Activated CD8-positive, alpha-beta T cell treated with anti-CD3 and anti-CD28 coated beads for 36 hours (primary cell): ENCODE results near the gene TRAPPC13. TPM values are rescaled to one million over a fixed set of nuclear protein-coding genes. Genes with fewer than 3 reads are reported as not detected.

ENCODE experiments used
- ATAC-seq: fragments of 200-7000 bp; cut with Tn5 transposase; one replicate; pipeline ENCODE4 v1.10.0; 2021; ENCODE audit warnings: mild to moderate bottlenecking, moderate library complexity
- CTCF ChIA-PET: fragments of 350-600 bp; sonication (Branson Sonifier 250); formaldehyde crosslinking; loops from one replicate; lab custom pipeline; 2021; ENCODE audit warnings: antibody characterized with exemption; lab: Charles Lee
- POLR2A ChIA-PET: fragments of 350-600 bp; sonication (Branson Sonifier 250); formaldehyde crosslinking; loops from one replicate; lab custom pipeline; 2021; ENCODE audit warnings: antibody characterized with exemption; lab: Charles Lee
- DNase-seq: peaks from one replicate; pipeline ENCODE4 v3.0.0-alpha.2; 2020
- H3K27ac Mint-ChIP-seq: one replicate; pipeline ENCODE4 v1.8.0; 2021; ENCODE audit warnings: mild to moderate bottlenecking, mixed read lengths
- H3K27me3 Mint-ChIP-seq: one replicate; pipeline ENCODE4 v1.8.0; 2021; ENCODE audit warnings: mixed read lengths
- H3K36me3 Mint-ChIP-seq: one replicate; pipeline ENCODE4 v1.8.0; 2021; ENCODE audit warnings: low read depth, mixed read lengths
- H3K4me1 Mint-ChIP-seq: one replicate; pipeline ENCODE4 v1.8.0; 2021; ENCODE audit warnings: low read depth, mixed read lengths
- H3K4me3 Mint-ChIP-seq: one replicate; pipeline ENCODE4 v1.8.0; 2021; ENCODE audit warnings: mild to moderate bottlenecking, moderate library complexity, mixed read lengths
- H3K9me3 Mint-ChIP-seq: one replicate; pipeline ENCODE4 v1.8.0; 2021; ENCODE audit warnings: mixed read lengths
- intact Hi-C: fragments of 100-400 bp; cut with micrococcal nuclease; formaldehyde crosslinking; loops from one replicate; pipeline ENCODE4 v1.10.0; 2022
- total RNA-seq, 2 experiments: library from RNA; stranded (reverse); gene quantifications; one replicate each; pipeline ENCODE4 v1.2.3, GENCODE V29; 2021
- TF ChIP-seq, protein P1 (sequence below): fragments of 200-600 bp; IDR thresholded peaks from one replicate; pipeline ENCODE4 v1.8.0; 2022; ENCODE audit warnings: antibody characterized with exemption, mild to moderate bottlenecking

TRAPPC13 gene
- total RNA-seq, 2 experiments from 2014 or later: 18.0 to 22.1 TPM

- no peak overlapping the region for H3K4me3 Mint-ChIP-seq
- no peaks in the 10 kb centered on the region for H3K9me3 Mint-ChIP-seq
Measured at GRCh38 chr5:65695896-65696295, 71.1 kb downstream of the TRAPPC13 start.

GRCh38 chr5:65696892-65697291 lies 72.1 kb downstream of the TRAPPC13 start:
- Mint-ChIP-seq H3K9me3 (no peaks in the 10 kb centered on the region), H3K27me3 (no peaks in the 10 kb centered on the region), H3K27ac (no peak overlapping the region), H3K4me3 (no peak overlapping the region), H3K4me1 (peaks cover 4% of the 10 kb centered on the region), H3K36me3 (peaks cover 14% of the 10 kb centered on the region)
- POLR2A ChIA-PET: no interaction called here
- ATAC-seq (no peak), DNase-seq (no peak)
- CTCF ChIA-PET: no interaction called here
- intact Hi-C loops: no loop called here
- TF ChIP-seq, protein P1, sequence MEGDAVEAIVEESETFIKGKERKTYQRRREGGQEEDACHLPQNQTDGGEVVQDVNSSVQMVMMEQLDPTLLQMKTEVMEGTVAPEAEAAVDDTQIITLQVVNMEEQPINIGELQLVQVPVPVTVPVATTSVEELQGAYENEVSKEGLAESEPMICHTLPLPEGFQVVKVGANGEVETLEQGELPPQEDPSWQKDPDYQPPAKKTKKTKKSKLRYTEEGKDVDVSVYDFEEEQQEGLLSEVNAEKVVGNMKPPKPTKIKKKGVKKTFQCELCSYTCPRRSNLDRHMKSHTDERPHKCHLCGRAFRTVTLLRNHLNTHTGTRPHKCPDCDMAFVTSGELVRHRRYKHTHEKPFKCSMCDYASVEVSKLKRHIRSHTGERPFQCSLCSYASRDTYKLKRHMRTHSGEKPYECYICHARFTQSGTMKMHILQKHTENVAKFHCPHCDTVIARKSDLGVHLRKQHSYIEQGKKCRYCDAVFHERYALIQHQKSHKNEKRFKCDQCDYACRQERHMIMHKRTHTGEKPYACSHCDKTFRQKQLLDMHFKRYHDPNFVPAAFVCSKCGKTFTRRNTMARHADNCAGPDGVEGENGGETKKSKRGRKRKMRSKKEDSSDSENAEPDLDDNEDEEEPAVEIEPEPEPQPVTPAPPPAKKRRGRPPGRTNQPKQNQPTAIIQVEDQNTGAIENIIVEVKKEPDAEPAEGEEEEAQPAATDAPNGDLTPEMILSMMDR: no peak

More at GRCh38 chr5:65695896-65696295, 71.1 kb downstream of the TRAPPC13 start:
- H3K27me3 Mint-ChIP-seq: no peaks in the 10 kb centered on the region
- CTCF ChIA-PET: no interaction called here
- DNase-seq (no peak), ATAC-seq (no peak)
- peaks cover 17% of the 10 kb centered on the region for H3K36me3 Mint-ChIP-seq
- intact Hi-C loops: no loop called here
- POLR2A ChIA-PET: no interaction called here
- peaks cover 4% of the 10 kb centered on the region for H3K4me1 Mint-ChIP-seq
- H3K27ac Mint-ChIP-seq: no peak overlapping the region
- TF ChIP-seq, protein P1: no peak

GRCh38 chr5:65699338-65699737 lies 74.5 kb downstream of the TRAPPC13 start:
- ATAC-seq (no peak), DNase-seq (no peak)
- intact Hi-C loops: no loop called here
- H3K27me3 Mint-ChIP-seq: no peaks in the 10 kb centered on the region
- no peak overlapping the region for H3K4me3 Mint-ChIP-seq
- CTCF ChIA-PET: no interaction called here
- no peaks in the 10 kb centered on the region for H3K9me3 Mint-ChIP-seq
- no peak overlapping the region for H3K27ac Mint-ChIP-seq
- TF ChIP-seq, protein P1: no peak
- H3K4me1 Mint-ChIP-seq: peaks cover 4% of the 10 kb centered on the region
- POLR2A ChIA-PET: no interaction called here
- H3K36me3 Mint-ChIP-seq: peaks cover 17% of the 10 kb centered on the region

DNA sequence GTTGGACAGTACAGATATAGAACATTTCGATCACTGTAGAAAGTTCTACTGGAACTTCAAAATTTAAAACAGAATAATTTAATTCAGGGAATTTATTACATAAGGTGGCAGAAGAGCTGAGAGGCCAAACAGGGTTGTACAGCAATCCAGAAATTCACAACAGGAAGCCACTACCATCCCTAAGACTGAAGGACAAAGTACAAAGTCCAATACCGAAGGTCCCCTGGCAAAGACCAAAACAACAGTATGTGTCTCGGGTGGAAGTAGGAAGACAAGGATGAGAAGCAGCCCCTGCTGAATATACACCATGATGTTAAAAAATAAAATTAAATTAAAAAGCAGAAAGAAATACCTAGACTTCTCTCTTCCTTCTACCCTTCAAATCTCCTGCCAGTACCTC lies 77.2 kb downstream of the TRAPPC13 start:
- H3K4me1 Mint-ChIP-seq: peaks cover 4% of the 10 kb centered on the region
- intact Hi-C loops: no loop called here
- H3K4me3 Mint-ChIP-seq: no peak overlapping the region
- ChIA-PET CTCF (no interaction called here), POLR2A (no interaction called here)
- H3K27me3 Mint-ChIP-seq: no peaks in the 10 kb centered on the region
- H3K9me3 Mint-ChIP-seq: no peaks in the 10 kb centered on the region
- no peak for DNase-seq
- H3K36me3 Mint-ChIP-seq: peaks cover 20% of the 10 kb centered on the region
- no peak for ATAC-seq
- no peak overlapping the region for H3K27ac Mint-ChIP-seq
- TF ChIP-seq, protein P1: no peak

DNA sequence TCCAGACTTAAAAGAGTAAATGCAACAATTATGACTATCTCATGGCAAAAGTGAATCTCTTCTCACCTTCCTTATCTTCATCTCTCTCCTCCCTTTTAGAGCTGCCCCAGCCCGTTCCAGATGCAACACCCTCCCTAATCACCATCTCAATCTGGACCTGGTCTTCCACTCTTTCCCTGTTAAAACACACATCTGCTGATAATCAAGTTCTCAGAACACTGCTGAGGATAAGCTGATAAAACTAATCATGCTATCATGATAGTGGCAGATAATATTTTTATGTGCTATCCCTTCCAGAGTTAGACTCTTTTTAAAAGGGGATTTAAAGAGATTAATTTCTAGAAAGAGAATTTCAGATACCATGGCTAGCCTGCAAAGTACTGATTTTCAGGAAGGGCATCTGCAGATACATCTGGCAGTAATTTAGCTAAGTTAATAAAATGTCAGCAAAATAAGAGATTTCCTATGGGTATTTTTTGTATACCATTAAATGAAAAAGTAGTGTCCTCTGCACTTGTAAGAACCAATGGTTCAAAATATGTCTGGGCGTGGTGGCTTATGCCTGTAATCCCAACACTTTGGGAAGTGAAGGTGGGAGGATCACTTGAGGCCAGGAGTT lies 79.9 kb downstream of the TRAPPC13 start:
- ChIA-PET POLR2A (interaction anchor here (0.6 to 0.8 kb wide), 3 partner anchors 14 to 73 kb away, joined by 3 read pairs; no protein-coding TSS in a partner anchor), CTCF (no interaction called here)
- Mint-ChIP-seq H3K27me3 (no peaks in the 10 kb centered on the region), H3K9me3 (no peaks in the 10 kb centered on the region), H3K36me3 (peaks cover 13% of the 10 kb centered on the region), H3K4me1 (peaks cover 4% of the 10 kb centered on the region), H3K27ac (no peak overlapping the region), H3K4me3 (no peak overlapping the region)
- TF ChIP-seq, protein P1: no peak
- ATAC-seq (no peak), DNase-seq (no peak)
- intact Hi-C loops: no loop called here
